CD4-positive, alpha-beta T cell treated with Interleukin-12 subunit alpha and Interleukin-12 subunit beta, for 1 hour (primary cell): ENCODE measurements around the gene CXADR.
A peak's percentile ranks its signal among the peaks of the same experiment; 100 is the strongest.
"Not testable (repeated sequence)": the region's sequence is repeated elsewhere in the genome, so short reads cannot be mapped to it uniquely, and the experiment has no call there.

ENCODE experiments used
- DNase-seq: peaks from one replicate; pipeline ENCODE4 v3.0.0-alpha.2; 2020

The CXADR gene

GRCh38 chr21:17506951-17507350 lies 5.9 kb upstream of the CXADR start:
- DNase-seq, result no peak

GRCh38 chr21:17507591-17507990 lies 5.3 kb upstream of the CXADR start:
- DNase-seq, result no peak

GRCh38 chr21:17513214-17514123 lies 626 bp downstream of the CXADR start:
- DNase-seq, result peak; percentile 5

- no peak for DNase-seq
Observed at GRCh38 chr21:17514124-17514845, 1.4 kb downstream of the CXADR start.

GRCh38 chr21:17517008-17517407 lies 4.2 kb downstream of the CXADR start:
- not testable (repeated sequence) for DNase-seq

- no peak for DNase-seq
Observed at GRCh38 chr21:17519208-17519738, 6.4 kb downstream of the CXADR start.

GRCh38 chr21:17519965-17520609 lies 7.2 kb downstream of the CXADR start:
- DNase-seq, result no peak

- no peak for DNase-seq
Observed at GRCh38 chr21:17523007-17523451, 10.2 kb downstream of the CXADR start.

GRCh38 chr21:17523979-17524494 lies 11.2 kb downstream of the CXADR start:
- not testable (repeated sequence) for DNase-seq

GRCh38 chr21:17524635-17525034 lies 11.8 kb downstream of the CXADR start:
- DNase-seq, result no peak

- DNase-seq, result no peak
Observed at GRCh38 chr21:17526776-17527175, 13.9 kb downstream of the CXADR start.

- DNase-seq, result no peak
Observed at GRCh38 chr21:17527240-17527639, 14.4 kb downstream of the CXADR start.

GRCh38 chr21:17527711-17528110 lies 14.9 kb downstream of the CXADR start:
- DNase-seq, result no peak

GRCh38 chr21:17529648-17530047 lies 16.8 kb downstream of the CXADR start:
- DNase-seq, result no peak

- DNase-seq, result no peak
Observed at GRCh38 chr21:17532292-17532691, 19.4 kb downstream of the CXADR start.

- no peak for DNase-seq
Observed at GRCh38 chr21:17536381-17536780, 23.5 kb downstream of the CXADR start.

GRCh38 chr21:17537299-17537698 lies 24.5 kb downstream of the CXADR start:
- no peak for DNase-seq

GRCh38 chr21:17538576-17538975 lies 25.7 kb downstream of the CXADR start:
- no peak for DNase-seq

- no peak for DNase-seq
Observed at GRCh38 chr21:17539323-17539722, 26.5 kb downstream of the CXADR start.

GRCh38 chr21:17539743-17540341 lies 27.0 kb downstream of the CXADR start:
- no peak for DNase-seq

GRCh38 chr21:17540530-17540929 lies 27.7 kb downstream of the CXADR start:
- no peak for DNase-seq

GRCh38 chr21:17542371-17543011 lies 29.6 kb downstream of the CXADR start:
- no peak for DNase-seq
